Measurements from ENCODE around the gene DDIT4. TPM values are rescaled to one million over a fixed set of nuclear protein-coding genes. Genes with fewer than 3 reads are reported as not detected.

The DDIT4 gene
- total RNA-seq, 1 experiment from 2014 or later, result 68.9 TPM

DNA sequence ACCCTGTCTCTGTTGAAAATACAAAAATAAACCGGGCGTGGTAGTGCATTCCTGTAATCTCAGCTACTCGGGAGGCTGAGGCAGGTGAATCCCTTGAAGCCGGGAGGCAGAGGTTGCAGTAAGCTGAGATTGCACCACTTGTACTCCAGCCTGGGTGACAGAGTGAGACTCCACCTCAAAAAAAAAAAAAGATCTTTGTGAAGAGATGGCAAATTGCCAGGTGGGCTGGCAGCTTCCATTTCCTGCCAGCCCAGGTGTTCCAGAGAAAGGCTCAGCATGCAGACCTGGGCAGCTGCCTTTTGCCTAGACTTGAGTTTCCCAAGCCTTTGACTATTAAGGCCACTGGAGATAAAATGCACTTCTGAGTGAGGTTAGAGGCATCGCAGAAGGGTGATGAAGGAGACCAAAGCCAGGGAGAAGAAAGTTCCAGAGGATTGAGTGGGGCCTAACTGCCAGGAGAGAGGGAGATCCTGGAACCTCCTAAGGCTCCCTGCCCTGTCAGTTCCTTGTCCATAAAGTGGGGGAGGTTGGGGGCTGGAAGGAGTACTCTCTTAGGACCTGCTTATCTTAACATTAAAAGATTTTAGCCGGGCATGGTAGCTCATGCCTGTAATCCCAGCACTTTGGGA lies 10.0 kb upstream of the DDIT4 start:
- TF ChIP-seq EZH2phosphoT487 (IDR thresholded peaks at IDR 0.05; ENCODE audit: borderline replicate concordance, low read length), result no peak
- no peak for TF ChIP-seq EZH2 (IDR thresholded peaks at IDR 0.05; ENCODE audit: low read length, unreplicated experiment)
- TF ChIP-seq, protein P1, sequence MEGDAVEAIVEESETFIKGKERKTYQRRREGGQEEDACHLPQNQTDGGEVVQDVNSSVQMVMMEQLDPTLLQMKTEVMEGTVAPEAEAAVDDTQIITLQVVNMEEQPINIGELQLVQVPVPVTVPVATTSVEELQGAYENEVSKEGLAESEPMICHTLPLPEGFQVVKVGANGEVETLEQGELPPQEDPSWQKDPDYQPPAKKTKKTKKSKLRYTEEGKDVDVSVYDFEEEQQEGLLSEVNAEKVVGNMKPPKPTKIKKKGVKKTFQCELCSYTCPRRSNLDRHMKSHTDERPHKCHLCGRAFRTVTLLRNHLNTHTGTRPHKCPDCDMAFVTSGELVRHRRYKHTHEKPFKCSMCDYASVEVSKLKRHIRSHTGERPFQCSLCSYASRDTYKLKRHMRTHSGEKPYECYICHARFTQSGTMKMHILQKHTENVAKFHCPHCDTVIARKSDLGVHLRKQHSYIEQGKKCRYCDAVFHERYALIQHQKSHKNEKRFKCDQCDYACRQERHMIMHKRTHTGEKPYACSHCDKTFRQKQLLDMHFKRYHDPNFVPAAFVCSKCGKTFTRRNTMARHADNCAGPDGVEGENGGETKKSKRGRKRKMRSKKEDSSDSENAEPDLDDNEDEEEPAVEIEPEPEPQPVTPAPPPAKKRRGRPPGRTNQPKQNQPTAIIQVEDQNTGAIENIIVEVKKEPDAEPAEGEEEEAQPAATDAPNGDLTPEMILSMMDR (conservative IDR thresholded peaks at IDR 0.05; ENCODE audit: low read depth, low read length), result no peak
- peaks cover 19% of the 10 kb centered on the region for H3K4me1 ChIP-seq (ENCODE audit: insufficient read depth, low read length)
- DNase-seq (peak; percentile 73), ATAC-seq (no peak)
- no peaks in the 10 kb centered on the region for H3K27me3 ChIP-seq (ENCODE audit: low read length)
- H3K9ac ChIP-seq (ENCODE audit: low read length), result no peak overlapping the region
- H3K36me3 ChIP-seq (ENCODE audit: low read depth, low read length), result no peaks in the 10 kb centered on the region
- H4K20me1 ChIP-seq (ENCODE audit: low read length), result no peaks in the 10 kb centered on the region
- no peak overlapping the region for H3K4me3 ChIP-seq (ENCODE audit: low read length)
- H3K9me2 ChIP-seq (replicated peaks; ENCODE audit: low read length), result no peaks in the 10 kb centered on the region
- H3K27ac ChIP-seq (ENCODE audit: low read length), result peak overlapping the region; percentile 33; the same call in 1 of the 2 replicates
- CTCF ChIA-PET, result interaction anchor here (0.6 kb wide), 1 partner anchor 138 kb away, joined by 3 read pairs; no protein-coding TSS in a partner anchor
- no peaks in the 10 kb centered on the region for H3K79me2 ChIP-seq (ENCODE audit: low read length)
- no TSS peak for BruUV-seq (replicated peaks)
- H3F3A ChIP-seq (ENCODE audit: low read length, unreplicated experiment), result no peaks in the 10 kb centered on the region
- H3K9me3 ChIP-seq (ENCODE audit: low read length), result no peaks in the 10 kb centered on the region
- 0 out of 2 replicates have a peak overlapping the region, but pooled peaks have one; percentile 23 for H2AFZ ChIP-seq (ENCODE audit: low read length)
- H3K4me2 ChIP-seq (ENCODE audit: low read length), result no peak overlapping the region; the same call in 1 of the 2 replicates
- intact Hi-C loops (cut with micrococcal nuclease), result no loop called here
- POLR2A ChIA-PET (ENCODE audit: unreplicated experiment), result interaction anchor here (0.6 to 0.7 kb wide), 2 partner anchors 10 to 68 kb away, joined by 3 read pairs; no protein-coding TSS in a partner anchor

DNA sequence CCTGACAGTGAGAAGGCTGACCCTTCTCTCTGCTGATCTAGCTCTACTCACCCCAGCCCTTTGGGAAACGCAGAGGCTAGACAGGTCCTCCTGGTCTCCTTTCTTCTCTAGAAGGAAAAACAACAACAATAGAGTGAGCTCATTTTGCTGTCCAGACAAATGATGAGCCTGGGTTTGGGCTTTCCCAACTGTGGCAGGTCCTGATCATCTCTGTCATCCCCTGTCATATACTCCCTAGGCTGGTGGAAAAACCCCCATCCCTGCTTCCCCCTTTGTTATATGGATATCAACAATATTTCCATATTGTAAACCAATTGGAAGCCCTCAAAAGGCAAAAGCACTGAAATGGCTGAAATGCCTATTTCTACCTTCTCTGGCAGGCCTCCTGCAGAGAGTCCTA lies 9.2 kb upstream of the DDIT4 start:
- CTCF ChIA-PET, result no interaction called here
- Histone ChIP-seq H3K4me2 (ENCODE audit: low read length) (no peak overlapping the region), H3K4me1 (ENCODE audit: insufficient read depth, low read length) (peaks cover 19% of the 10 kb centered on the region), H3K9me2 (replicated peaks; ENCODE audit: low read length) (no peaks in the 10 kb centered on the region), H3K9me3 (ENCODE audit: low read length) (no peaks in the 10 kb centered on the region), H4K20me1 (ENCODE audit: low read length) (no peaks in the 10 kb centered on the region), H3K9ac (ENCODE audit: low read length) (no peak overlapping the region), H3K36me3 (ENCODE audit: low read depth, low read length) (no peaks in the 10 kb centered on the region), H3F3A (ENCODE audit: low read length, unreplicated experiment) (no peaks in the 10 kb centered on the region), H3K27me3 (ENCODE audit: low read length) (no peaks in the 10 kb centered on the region), H2AFZ (ENCODE audit: low read length) (no peak overlapping the region), H3K27ac (ENCODE audit: low read length) (no peak overlapping the region), H3K79me2 (ENCODE audit: low read length) (no peaks in the 10 kb centered on the region), H3K4me3 (ENCODE audit: low read length) (no peak overlapping the region)
- DNase-seq, result no peak
- POLR2A ChIA-PET (ENCODE audit: unreplicated experiment), result no interaction called here
- ATAC-seq, result no peak
- no TSS peak for BruUV-seq (replicated peaks)
- intact Hi-C loops (cut with micrococcal nuclease), result no loop called here
- TF ChIP-seq EZH2 (IDR thresholded peaks at IDR 0.05; ENCODE audit: low read length, unreplicated experiment), result no peak
- TF ChIP-seq, protein P1 (conservative IDR thresholded peaks at IDR 0.05; ENCODE audit: low read depth, low read length), result no peak
- no peak for TF ChIP-seq EZH2phosphoT487 (IDR thresholded peaks at IDR 0.05; ENCODE audit: borderline replicate concordance, low read length)

DNA sequence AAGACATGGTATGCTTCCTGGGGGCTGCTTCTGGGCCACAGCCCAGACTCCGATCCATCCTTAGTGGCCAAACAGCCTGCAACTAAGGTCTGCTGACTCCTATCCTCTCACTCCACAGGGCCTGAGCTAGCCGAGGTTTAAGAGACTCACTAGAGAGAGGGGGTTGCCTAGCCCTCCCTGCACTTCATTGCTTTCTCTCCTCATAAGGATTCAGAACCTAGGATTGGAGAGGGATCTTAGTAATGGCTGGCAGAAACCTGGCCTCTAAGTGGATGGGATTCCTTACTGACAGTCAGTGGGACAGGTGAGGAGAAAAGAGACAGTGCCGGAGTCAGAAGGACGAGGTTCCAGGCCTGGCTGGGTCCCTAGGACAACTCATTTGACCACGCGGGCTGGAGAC lies 8.2 kb upstream of the DDIT4 start:
- H3K9ac ChIP-seq (ENCODE audit: low read length), result no peak overlapping the region
- BruUV-seq (replicated peaks), result no TSS peak
- no peak overlapping the region for H3K4me3 ChIP-seq (ENCODE audit: low read length)
- no peaks in the 10 kb centered on the region for H3F3A ChIP-seq (ENCODE audit: low read length, unreplicated experiment)
- TF ChIP-seq EZH2 (IDR thresholded peaks at IDR 0.05; ENCODE audit: low read length, unreplicated experiment) (no peak), EZH2phosphoT487 (IDR thresholded peaks at IDR 0.05; ENCODE audit: borderline replicate concordance, low read length) (no peak)
- TF ChIP-seq, protein P1 (conservative IDR thresholded peaks at IDR 0.05; ENCODE audit: low read depth, low read length), result no peak
- H3K9me3 ChIP-seq (ENCODE audit: low read length), result no peaks in the 10 kb centered on the region
- CTCF ChIA-PET, result no interaction called here
- H4K20me1 ChIP-seq (ENCODE audit: low read length), result no peaks in the 10 kb centered on the region
- no peaks in the 10 kb centered on the region for H3K79me2 ChIP-seq (ENCODE audit: low read length)
- no peak for DNase-seq
- no peak overlapping the region for H2AFZ ChIP-seq (ENCODE audit: low read length)
- H3K27ac ChIP-seq (ENCODE audit: low read length), result no peak overlapping the region
- H3K36me3 ChIP-seq (ENCODE audit: low read depth, low read length), result no peaks in the 10 kb centered on the region
- peaks cover 10% of the 10 kb centered on the region; the same call in 1 of the 2 replicates for H3K4me1 ChIP-seq (ENCODE audit: insufficient read depth, low read length)
- ATAC-seq, result no peak
- H3K9me2 ChIP-seq (replicated peaks; ENCODE audit: low read length), result no peaks in the 10 kb centered on the region
- H3K27me3 ChIP-seq (ENCODE audit: low read length), result no peaks in the 10 kb centered on the region
- H3K4me2 ChIP-seq (ENCODE audit: low read length), result no peak overlapping the region
- intact Hi-C loops (cut with micrococcal nuclease), result no loop called here
- POLR2A ChIA-PET (ENCODE audit: unreplicated experiment), result no interaction called here

Measured in PC-3 (cell line).